Kidney tubule cell (primary cell): ENCODE measurements around the gene ABCC4.

ENCODE experiments used
- DNase-seq: peaks from one replicate; pipeline ENCODE4 v3.0.0-alpha.2; 2018; ENCODE audit warnings: low spot score

ABCC4 gene

GRCh38 chr13:95258619-95259194, 42.5 kb downstream of the ABCC4 start:
- peak; percentile 98 for DNase-seq

DNA sequence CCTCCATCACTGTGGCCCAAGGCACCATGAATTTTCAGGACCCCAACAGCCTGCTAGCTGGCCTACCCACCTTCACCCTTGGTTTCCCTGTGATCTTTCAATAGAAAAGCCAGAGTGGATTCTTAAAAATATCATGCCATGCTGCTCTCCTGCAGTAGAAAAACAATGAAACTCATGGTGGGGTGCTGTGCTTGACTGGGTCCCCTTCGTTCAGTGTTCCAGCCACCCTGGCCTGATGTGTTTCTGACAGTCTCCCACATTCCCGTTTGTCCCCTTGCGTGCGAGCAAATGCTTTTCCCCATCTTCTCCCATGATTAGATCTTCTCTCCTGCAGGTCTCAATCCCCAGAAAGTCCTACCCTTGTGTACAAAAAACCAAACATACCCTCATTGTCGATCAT, 43.2 kb downstream of the ABCC4 start:
- no peak for DNase-seq

- DNase-seq: peak; percentile 100
Measured at GRCh38 chr13:95256091-95256490, 45.2 kb downstream of the ABCC4 start.

DNA sequence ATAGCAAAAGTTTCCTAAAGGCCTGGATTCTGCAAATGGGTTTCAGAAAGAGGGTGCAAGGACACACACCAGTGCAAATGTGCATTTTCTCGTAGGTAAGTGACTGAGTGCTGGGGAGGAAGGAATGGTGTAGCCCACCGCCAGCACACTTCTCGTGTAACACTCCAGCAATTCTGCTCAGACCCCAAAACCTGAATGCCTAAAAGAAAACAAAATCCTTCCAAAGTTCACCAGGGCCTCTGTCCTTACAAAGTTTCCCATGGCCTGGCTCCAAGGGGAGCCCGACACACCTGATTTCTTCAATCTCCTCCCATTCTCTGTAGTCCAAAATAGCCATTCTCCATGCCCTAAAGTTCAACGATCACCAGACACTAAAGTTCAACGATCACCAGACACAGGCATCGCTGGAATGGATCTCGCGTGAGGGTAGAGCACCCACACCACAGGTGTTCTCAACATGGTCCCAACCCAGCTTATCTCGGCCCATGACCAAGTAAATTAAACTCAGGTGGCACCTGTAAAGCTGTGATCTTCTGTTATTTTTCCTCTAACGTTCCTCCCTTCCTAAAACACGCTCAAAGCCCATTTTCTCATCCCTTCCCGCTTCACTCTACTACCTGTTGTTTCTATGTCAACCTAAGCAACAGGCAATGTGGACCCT, 46.0 kb downstream of the ABCC4 start:
- DNase-seq: no peak

GRCh38 chr13:95254339-95254738, 46.9 kb downstream of the ABCC4 start:
- peak; percentile 70 for DNase-seq

DNA sequence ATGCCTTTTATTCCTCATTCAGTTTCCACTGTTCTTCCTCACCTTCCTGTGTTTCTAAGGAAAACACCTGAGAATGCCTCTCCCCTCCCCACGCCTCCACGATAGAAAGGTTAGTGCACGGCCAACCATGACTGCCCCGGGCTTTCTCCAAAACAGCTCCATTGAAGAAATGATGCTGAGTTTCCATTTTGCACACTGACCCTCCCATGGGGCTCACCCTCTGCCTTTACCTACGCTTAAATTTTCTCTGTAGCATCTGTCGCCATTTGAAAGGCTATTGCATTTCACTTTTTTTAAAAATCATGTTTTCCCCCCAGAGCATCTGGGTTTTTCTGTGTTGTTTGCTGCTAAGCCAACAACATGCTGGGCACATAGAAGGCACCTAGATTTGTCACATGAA, 48.2 kb downstream of the ABCC4 start:
- DNase-seq: no peak

DNA sequence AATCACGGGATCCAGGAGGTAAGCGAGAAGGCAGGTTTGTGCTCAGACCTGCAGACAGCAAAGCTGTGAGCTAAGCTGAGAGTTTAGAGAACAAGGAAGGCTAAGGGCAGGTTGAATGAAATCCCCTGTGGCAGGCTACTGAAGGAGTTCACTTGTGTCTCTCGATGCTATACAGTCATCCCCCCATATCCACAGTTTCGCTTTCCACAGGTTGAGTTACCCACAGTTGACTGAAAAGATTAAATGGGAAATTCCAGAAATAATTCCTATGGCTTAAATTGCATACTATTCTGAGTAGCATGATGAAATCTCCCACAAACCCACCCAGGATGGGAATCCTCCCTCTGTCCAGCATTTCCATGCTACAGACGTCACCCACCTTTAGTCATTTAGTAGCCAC, 49.6 kb downstream of the ABCC4 start:
- peak; percentile 36 for DNase-seq

- no peak for DNase-seq
Measured at GRCh38 chr13:95250961-95251360, 50.3 kb downstream of the ABCC4 start.

GRCh38 chr13:95248953-95249352, 52.3 kb downstream of the ABCC4 start:
- DNase-seq: no peak

- no peak for DNase-seq
Measured at GRCh38 chr13:95247852-95248251, 53.4 kb downstream of the ABCC4 start.

DNA sequence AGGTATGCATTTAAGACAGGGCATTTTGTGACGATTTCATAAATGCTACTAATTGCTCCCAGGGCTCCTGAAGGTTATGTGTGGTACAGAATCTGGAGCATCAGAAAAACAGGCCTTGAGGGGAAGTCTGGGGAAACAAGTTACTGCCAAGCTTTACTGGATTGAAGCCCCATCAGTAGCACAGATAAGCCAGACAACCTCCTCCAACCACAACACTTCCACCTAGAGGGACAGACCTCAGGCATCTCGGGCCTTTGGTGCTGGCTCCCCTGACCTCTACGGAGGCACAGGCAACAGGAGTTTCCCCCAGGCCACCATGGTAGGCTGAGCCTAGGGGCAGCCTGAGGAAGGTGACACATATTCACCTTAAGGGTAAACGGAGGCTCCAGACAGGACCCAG, 54.1 kb downstream of the ABCC4 start:
- DNase-seq: no peak

GRCh38 chr13:95246292-95247082, 54.8 kb downstream of the ABCC4 start:
- DNase-seq: peak; percentile 75

DNA sequence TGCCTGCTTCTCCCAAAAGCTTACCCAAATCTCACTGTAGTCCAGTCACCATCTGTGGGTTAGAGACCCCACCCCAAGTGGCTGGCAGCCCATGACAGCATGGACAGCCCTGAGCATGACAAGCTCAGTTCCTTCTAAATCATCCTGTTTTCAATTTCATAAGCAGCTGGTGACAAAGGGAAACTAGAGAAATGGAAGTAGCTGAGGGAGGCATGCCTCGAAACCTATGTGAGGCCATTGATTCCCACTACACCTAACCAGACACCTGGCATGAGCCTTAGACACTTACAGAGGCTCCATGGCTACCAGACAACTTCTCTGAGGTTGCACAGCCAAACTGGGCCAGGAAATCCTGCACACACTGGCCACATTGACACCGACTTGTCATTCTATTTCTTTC, 56.2 kb downstream of the ABCC4 start:
- DNase-seq: no peak

- DNase-seq: no peak
Measured at GRCh38 chr13:95243207-95243606, 58.0 kb downstream of the ABCC4 start.

- DNase-seq: no peak
Measured at GRCh38 chr13:95241321-95241720, 59.9 kb downstream of the ABCC4 start.

DNA sequence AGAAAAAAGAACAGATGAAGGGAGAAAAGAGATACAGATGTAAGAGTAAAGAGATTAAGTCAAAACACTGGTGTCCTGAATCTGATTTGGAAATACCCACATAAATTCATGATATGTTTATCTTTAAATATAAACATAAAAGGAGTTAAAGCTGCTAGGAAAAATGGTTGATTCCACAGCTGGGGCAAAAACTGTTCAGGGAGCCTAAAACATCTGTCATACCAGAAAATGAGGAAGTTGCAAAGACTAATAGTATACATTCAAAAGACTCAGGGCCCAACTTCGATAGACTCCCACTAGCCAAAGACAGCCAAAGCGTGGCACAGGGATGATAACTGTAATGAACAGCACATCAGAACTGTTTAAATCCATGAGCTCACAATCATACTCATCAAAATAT, 62.0 kb downstream of the ABCC4 start:
- no peak for DNase-seq

DNA sequence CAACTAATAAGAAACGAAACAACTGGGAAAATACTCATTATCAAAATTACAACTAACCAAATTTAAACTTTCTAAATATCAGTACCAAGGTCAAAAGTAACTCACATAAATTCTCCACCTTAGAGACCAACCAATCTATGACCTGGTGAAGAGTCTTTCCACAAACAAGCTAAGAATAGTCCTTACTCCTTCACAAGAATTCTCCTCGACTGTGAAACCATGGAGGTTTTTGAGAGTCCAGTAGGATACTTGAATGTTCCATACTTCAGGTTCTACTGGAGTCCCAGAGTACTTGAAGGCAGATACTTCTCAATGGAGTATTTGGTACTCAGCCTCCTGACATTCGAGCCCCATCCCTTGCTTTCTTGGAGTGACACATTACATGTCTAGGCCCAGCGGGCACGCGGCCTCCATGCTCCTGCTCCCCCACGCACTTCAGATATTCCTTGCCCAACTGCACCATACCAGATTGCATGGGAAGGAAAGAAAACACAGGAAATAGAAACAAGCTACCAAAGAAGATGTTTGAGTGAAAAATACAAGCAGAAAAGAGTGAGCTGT, 63.9 kb downstream of the ABCC4 start:
- DNase-seq: no peak

DNA sequence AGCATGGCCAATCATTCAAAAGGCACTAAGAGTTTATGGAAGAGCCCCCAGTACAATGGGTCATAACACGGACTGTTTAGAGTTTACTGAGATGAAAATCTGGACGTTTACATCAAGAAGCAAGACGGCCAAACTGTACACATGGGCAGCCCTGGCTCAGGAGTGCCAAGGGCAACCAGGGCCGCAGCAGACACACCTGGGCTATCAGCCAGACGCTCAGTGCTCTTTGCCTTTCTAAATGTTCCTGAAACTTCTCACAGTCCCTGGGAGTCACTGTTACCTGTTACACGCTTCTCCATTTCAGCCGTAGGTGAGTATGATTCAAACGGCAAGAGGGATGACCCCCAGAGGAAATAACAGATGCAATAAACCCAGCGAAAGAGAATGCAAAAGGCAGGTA, 64.5 kb downstream of the ABCC4 start:
- no peak for DNase-seq

GRCh38 chr13:95235974-95236373, 65.3 kb downstream of the ABCC4 start:
- no peak for DNase-seq

- no peak for DNase-seq
Measured at GRCh38 chr13:95235199-95235756, 66.0 kb downstream of the ABCC4 start.

DNA sequence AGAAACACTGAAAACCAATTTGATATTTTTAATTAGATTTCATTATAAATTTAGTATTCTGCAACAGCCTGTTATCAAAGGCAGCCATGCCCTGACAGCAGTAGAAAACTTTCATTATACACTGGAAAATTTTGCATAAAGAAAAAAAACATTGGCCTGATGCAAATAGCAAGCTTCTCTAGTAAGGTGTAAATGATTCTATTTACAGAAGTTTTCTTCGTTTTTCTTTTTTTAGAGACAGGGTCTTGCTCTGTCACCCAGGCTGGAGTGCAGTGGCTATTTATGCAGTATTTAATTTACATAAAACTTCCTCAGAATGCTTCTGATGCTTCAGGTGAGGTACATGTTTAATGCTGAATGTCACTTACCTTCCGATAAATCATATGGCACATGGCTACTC, 67.0 kb downstream of the ABCC4 start:
- DNase-seq: no peak

GRCh38 chr13:95233026-95233635, 68.1 kb downstream of the ABCC4 start:
- no peak for DNase-seq
